Cardiac muscle cell (in vitro differentiated cells and primary cell): ENCODE measurements around the gene SMAD3. TPM values are rescaled to one million over a fixed set of nuclear protein-coding genes. Genes with fewer than 3 reads are reported as not detected.
A peak's percentile ranks its signal among the peaks of the same experiment; 100 is the strongest.

Experiments
- DNase-seq, 2 donors: peaks; one replicate each; pipeline versions ENCODE4 v3.0.0 to v3.0.0-alpha.2; 2010 to 2017; ENCODE audit warnings: low read depth in 1 of 2, low spot score in 1 of 2
- H3K27ac ChIP-seq: fragments of 200-600 bp; sonication (generic); 2 replicates; pipeline ENCODE4 v1.5.1; 2016
- H3K27me3 ChIP-seq: fragments of 200-600 bp; sonication (generic); 2 replicates; pipeline ENCODE4 v1.6.0; 2016; ENCODE audit warnings: control low read depth
- H3K36me3 ChIP-seq: fragments of 200-600 bp; sonication (generic); 2 replicates; pipeline ENCODE4 v1.5.1; 2016; ENCODE audit warnings: control low read depth
- H3K4me1 ChIP-seq: fragments of 200-600 bp; sonication (generic); 2 replicates; pipeline ENCODE4 v1.8.1; 2017; ENCODE audit warnings: low read depth, mild to moderate bottlenecking, mixed run types
- H3K4me3 ChIP-seq: fragments of 200-600 bp; sonication (generic); 2 replicates; pipeline ENCODE4 v1.5.1; 2016; ENCODE audit warnings: mild to moderate bottlenecking
- H3K9me3 ChIP-seq: fragments of 200-600 bp; sonication (generic); 2 replicates; pipeline ENCODE4 v1.5.1; 2017; ENCODE audit warnings: low read depth, mild to moderate bottlenecking, control low read depth
- CTCF ChIP-seq: IDR thresholded peaks from 2 replicates; pipeline ENCODE4 v1.5.1; 2012; ENCODE audit warnings: low read depth, mild to moderate bottlenecking, low read length
- polyA plus RNA-seq: library from polyadenylated mRNA; unstranded; fragments of >200 nt; fragmentation: Nextera tagmentation; extraction: Ambion mirVana; gene quantifications from 2 replicates; pipeline ENCODE4 v1.2.1, GENCODE V29; 2016
- total RNA-seq: library from RNA; depleted of rRNA; stranded (reverse); fragments of >200 nt; gene quantifications from 2 replicates; pipeline ENCODE4 v1.2.3, GENCODE V29; 2016

Gene SMAD3
- total and polyA plus RNA-seq, 2 experiments from 2014 or later = 16.3 to 29.2 TPM

DNA sequence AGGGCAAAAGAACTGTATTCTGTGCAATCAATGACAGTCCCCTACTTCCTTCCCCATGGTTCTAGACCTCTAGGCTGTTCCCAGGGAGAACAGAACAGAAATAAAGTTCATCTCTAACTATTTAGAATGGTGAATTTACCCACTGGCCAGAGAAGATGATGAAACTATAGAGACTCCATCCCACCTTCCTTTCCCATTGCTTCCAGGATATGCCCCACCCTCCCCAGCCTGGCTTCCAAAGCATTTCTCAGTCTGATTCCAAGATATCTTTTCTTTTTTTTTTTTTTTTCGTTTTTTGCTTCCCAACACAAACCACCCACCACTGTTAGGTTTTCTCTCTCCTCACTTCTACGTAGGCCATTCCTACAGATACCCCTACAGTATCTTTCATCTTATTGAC is 25.1 kb upstream of the SMAD3 start:
- no peak for DNase-seq
- H3K4me3 ChIP-seq = no peak overlapping the region
- no peaks in the 10 kb centered on the region for H3K27me3 ChIP-seq
- no peak overlapping the region for H3K27ac ChIP-seq
- H3K36me3 ChIP-seq = no peaks in the 10 kb centered on the region
- TF ChIP-seq CTCF = no peak
- no peaks in the 10 kb centered on the region for H3K9me3 ChIP-seq
- H3K4me1 ChIP-seq = peaks cover 35% of the 10 kb centered on the region

GRCh38 chr15:67042551-67043142 is 22.8 kb upstream of the SMAD3 start:
- TF ChIP-seq CTCF = no peak
- Histone ChIP-seq H3K4me1 (peaks cover 32% of the 10 kb centered on the region), H3K36me3 (no peaks in the 10 kb centered on the region), H3K27ac (peak overlapping the region; percentile 48), H3K27me3 (no peaks in the 10 kb centered on the region), H3K4me3 (no peak overlapping the region), H3K9me3 (no peaks in the 10 kb centered on the region)
- DNase-seq = no peak

- DNase-seq = peak; percentile 68 to 95
- H3K27me3 ChIP-seq = no peaks in the 10 kb centered on the region
These were observed 21.2 kb upstream of the SMAD3 start for GRCh38 chr15:67043939-67044771.

GRCh38 chr15:67047149-67047661 is 18.2 kb upstream of the SMAD3 start:
- Histone ChIP-seq H3K27me3 (no peaks in the 10 kb centered on the region), H3K36me3 (no peaks in the 10 kb centered on the region), H3K4me3 (no peak overlapping the region), H3K4me1 (peaks cover 14% of the 10 kb centered on the region), H3K27ac (no peak overlapping the region), H3K9me3 (no peaks in the 10 kb centered on the region)
- TF ChIP-seq CTCF = no peak
- DNase-seq = no peak

More at GRCh38 chr15:67043939-67044771, 21.2 kb upstream of the SMAD3 start:
- H3K36me3 ChIP-seq = no peaks in the 10 kb centered on the region
- H3K9me3 ChIP-seq = no peaks in the 10 kb centered on the region
- H3K27ac ChIP-seq = peak overlapping the region; percentile 86
- TF ChIP-seq CTCF = no peak
- H3K4me1 ChIP-seq = peaks cover 26% of the 10 kb centered on the region
- no peak overlapping the region for H3K4me3 ChIP-seq

DNA sequence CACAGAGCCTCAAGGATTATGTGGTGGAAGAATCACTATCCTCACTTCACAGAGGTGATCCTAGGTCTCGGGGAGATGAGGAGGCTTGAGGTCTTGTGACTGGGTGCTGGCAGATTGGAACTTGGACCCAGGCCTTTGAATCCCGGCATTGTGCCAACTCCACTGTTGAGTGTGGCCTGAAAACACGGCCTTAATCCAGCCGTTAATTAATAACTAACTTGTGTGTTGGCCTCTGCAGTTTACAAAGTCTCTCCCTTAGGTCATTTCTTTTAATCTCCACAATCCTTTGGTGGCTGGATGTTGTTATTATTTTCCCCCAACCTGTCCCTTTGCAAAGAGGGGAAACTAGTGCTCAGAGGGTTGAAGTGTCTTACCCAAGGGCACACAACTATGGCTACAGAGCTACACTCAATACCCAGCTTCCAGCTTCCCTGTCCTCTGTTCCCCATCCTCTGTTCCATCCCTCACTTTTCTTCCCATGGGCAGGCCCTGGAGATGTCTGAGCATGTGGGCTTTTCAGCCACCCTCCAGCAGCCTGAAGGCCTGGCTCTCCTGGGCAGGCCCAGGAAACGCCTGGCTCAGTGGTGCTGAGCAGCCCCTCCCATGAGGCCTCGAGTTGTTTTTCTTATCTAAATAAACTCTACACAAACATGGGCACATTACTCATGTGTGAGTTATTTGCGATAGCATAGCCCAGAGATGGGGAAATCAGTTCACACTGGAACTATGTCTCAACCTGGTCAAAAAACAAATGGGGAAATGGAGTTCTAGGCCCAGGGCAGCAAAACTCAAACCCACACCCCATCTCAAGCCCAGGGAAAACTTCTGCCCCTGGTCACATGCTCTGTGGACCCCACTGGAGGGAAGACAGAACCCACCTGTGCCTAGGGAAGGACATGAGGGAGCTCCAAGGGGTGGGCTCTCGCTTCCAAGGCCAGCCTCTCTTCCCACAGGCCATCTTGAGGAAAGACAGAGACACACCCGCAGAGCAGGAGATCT is 16.8 kb upstream of the SMAD3 start:
- DNase-seq = peak in 1 of 2 donors; percentile 93
- Histone ChIP-seq H3K9me3 (no peaks in the 10 kb centered on the region), H3K27me3 (no peaks in the 10 kb centered on the region), H3K27ac (no peak overlapping the region), H3K4me3 (no peak overlapping the region), H3K4me1 (peaks cover 4% of the 10 kb centered on the region), H3K36me3 (no peaks in the 10 kb centered on the region)
- no peak for TF ChIP-seq CTCF
